Calu3 (cell line): ENCODE data around the gene PEX6. TPM values are rescaled to one million over a fixed set of nuclear protein-coding genes. Genes with fewer than 3 reads are reported as not detected.

Experiments used
- BruUV-seq: library from RNA; stranded (reverse); fragments of 400-500 nt; replicated peaks from 2 replicates; lab custom pipeline; 2021; lab: Mats Ljungman, UMichigan
- CTCF ChIA-PET: fragments of 300-600 bp; sonication (Branson Sonifier 250); formaldehyde crosslinking; loops from one replicate; lab custom pipeline; 2022; ENCODE audit warnings: antibody characterized with exemption; lab: Charles Lee
- DNase-seq: peaks from one replicate; pipeline ENCODE4 v3.0.0; 2022
- H3K27ac Mint-ChIP-seq: one replicate; pipeline ENCODE4 v1.8.0; 2022; ENCODE audit warnings: mixed read lengths; ENCODE audit not compliant: unreplicated experiment
- H3K27me3 Mint-ChIP-seq: one replicate; pipeline ENCODE4 v1.8.0; 2022; ENCODE audit warnings: mixed read lengths; ENCODE audit not compliant: unreplicated experiment
- H3K36me3 Mint-ChIP-seq: one replicate; pipeline ENCODE4 v1.8.0; 2022; ENCODE audit warnings: mild to moderate bottlenecking, moderate library complexity, mixed read lengths; ENCODE audit not compliant: insufficient read depth, unreplicated experiment
- H3K4me1 Mint-ChIP-seq: one replicate; pipeline ENCODE4 v1.8.0; 2022; ENCODE audit warnings: mild to moderate bottlenecking, low read depth, mixed read lengths; ENCODE audit not compliant: unreplicated experiment
- H3K4me3 Mint-ChIP-seq: one replicate; pipeline ENCODE4 v1.8.0; 2022; ENCODE audit warnings: mild to moderate bottlenecking, low read depth, moderate library complexity, mixed read lengths; ENCODE audit not compliant: unreplicated experiment
- H3K9me3 Mint-ChIP-seq: one replicate; pipeline ENCODE4 v1.8.0; 2022; ENCODE audit warnings: low read depth, mixed read lengths; ENCODE audit not compliant: unreplicated experiment
- CTCF ChIP-seq: fragments of 200-600 bp; IDR thresholded peaks from one replicate; pipeline ENCODE4 v1.8.0; 2022; ENCODE audit warnings: antibody characterized with exemption; ENCODE audit not compliant: unreplicated experiment
- intact Hi-C: fragments of 100-400 bp; cut with micrococcal nuclease; formaldehyde crosslinking; loops from one replicate; pipeline ENCODE4 v1.10.0; 2022; ENCODE audit not compliant: unreplicated experiment
- total RNA-seq: library from RNA; stranded (reverse); gene quantifications from 2 replicates; pipeline ENCODE4 v1.2.3, GENCODE V29; 2022

PEX6 gene
- total RNA-seq, 1 experiment from 2014 or later, result 27.8 TPM

DNA sequence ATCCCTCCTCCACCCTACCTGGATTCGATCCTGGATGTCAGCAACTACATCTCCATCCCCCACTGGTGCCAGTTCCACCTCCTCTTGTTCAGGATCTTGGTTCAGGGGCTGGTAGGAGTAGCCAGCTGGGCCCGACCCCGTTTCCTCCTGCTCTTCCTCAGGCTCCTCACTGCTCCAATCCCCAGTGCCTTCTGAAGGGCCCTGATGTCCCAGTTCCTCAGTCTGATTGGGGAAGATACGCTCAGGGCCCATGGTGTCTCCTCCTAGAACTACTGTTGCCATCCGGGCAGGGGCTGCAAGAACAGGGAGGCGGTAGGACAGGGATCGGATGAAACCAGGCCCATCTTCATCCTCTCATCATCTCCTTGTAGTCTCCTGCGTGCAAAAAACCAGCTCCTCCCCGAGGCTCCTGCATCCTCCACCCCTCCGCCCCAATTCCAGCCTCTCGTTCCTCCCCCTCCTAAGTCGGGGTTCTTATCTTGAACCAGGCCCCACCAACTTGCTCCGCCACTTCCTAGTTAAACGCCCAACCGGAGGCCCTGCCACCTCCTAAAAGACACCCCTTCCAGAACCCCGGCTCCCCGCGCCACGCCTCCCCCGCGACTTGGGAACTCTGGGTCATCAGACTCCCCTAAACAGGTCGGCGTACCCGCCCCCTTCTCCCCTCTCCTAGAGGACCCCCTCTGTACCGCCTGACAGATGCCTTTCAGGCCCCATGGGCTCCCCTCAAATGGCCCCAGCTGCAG, 34.3 kb upstream of the PEX6 start:
- no peaks in the 10 kb centered on the region for H3K9me3 Mint-ChIP-seq
- H3K27ac Mint-ChIP-seq, result peak overlapping the region; percentile 85
- H3K27me3 Mint-ChIP-seq, result no peaks in the 10 kb centered on the region
- no peak for TF ChIP-seq CTCF
- peaks cover 28% of the 10 kb centered on the region for H3K4me1 Mint-ChIP-seq
- intact Hi-C loops, result loop anchor here (2.0 kb wide), 1 partner anchor 16 kb away; no protein-coding TSS in a partner anchor
- no peak for DNase-seq
- no TSS peak for BruUV-seq
- peaks cover 30% of the 10 kb centered on the region for H3K36me3 Mint-ChIP-seq
- peak overlapping the region; percentile 97 for H3K4me3 Mint-ChIP-seq
- CTCF ChIA-PET, result interaction anchor here (0.7 to 2.8 kb wide), 9 partner anchors 10 to 169 kb away, joined by 3 to 15 read pairs (median 4); partner anchors contain the start of genes CUL7, CUL9, KLC4 and MRPL2

GRCh38 chr6:43012364-43012763, 33.4 kb upstream of the PEX6 start:
- peaks cover 28% of the 10 kb centered on the region for H3K4me1 Mint-ChIP-seq
- H3K36me3 Mint-ChIP-seq, result peaks cover 30% of the 10 kb centered on the region
- TF ChIP-seq CTCF, result no peak
- no TSS peak for BruUV-seq
- no peak overlapping the region for H3K27ac Mint-ChIP-seq
- no peak for DNase-seq
- peak overlapping the region; percentile 97 for H3K4me3 Mint-ChIP-seq
- no peaks in the 10 kb centered on the region for H3K27me3 Mint-ChIP-seq
- intact Hi-C loops, result loop anchor here (2.0 kb wide), 1 partner anchor 16 kb away; no protein-coding TSS in a partner anchor
- CTCF ChIA-PET, result interaction anchor here (0.8 to 2.8 kb wide), 2 partner anchors 131 to 170 kb away, joined by 3 to 15 read pairs; partner anchors contain the start of gene CUL9
- H3K9me3 Mint-ChIP-seq, result no peaks in the 10 kb centered on the region

GRCh38 chr6:43011207-43011606, 32.2 kb upstream of the PEX6 start:
- no peak for TF ChIP-seq CTCF
- Mint-ChIP-seq H3K27me3 (no peaks in the 10 kb centered on the region), H3K9me3 (no peaks in the 10 kb centered on the region), H3K4me1 (peaks cover 28% of the 10 kb centered on the region), H3K27ac (no peak overlapping the region), H3K4me3 (no peak overlapping the region), H3K36me3 (peaks cover 36% of the 10 kb centered on the region)
- no peak for DNase-seq
- CTCF ChIA-PET, result interaction anchor here (0.6 to 1.4 kb wide), 3 partner anchors 10 to 292 kb away, joined by 3 to 6 read pairs (median 5); no protein-coding TSS in a partner anchor
- intact Hi-C loops, result no loop called here
- BruUV-seq, result no TSS peak

- H3K4me3 Mint-ChIP-seq, result no peak overlapping the region
- peak; percentile 68 for DNase-seq
- H3K27ac Mint-ChIP-seq, result no peak overlapping the region
- no TSS peak for BruUV-seq
- no peaks in the 10 kb centered on the region for H3K27me3 Mint-ChIP-seq
- peaks cover 32% of the 10 kb centered on the region for H3K36me3 Mint-ChIP-seq
- peak; percentile 68 for TF ChIP-seq CTCF
- no peaks in the 10 kb centered on the region for H3K9me3 Mint-ChIP-seq
- H3K4me1 Mint-ChIP-seq, result peaks cover 19% of the 10 kb centered on the region
- intact Hi-C loops, result loop anchor here (2.0 kb wide), 1 partner anchor 134 kb away; no protein-coding TSS in a partner anchor
- CTCF ChIA-PET, result interaction anchor here (1.0 kb wide), 1 partner anchor 25 kb away, joined by 3 read pairs; the partner anchor contains the start of gene PPP2R5D
Measured at GRCh38 chr6:43009124-43009523, 30.1 kb upstream of the PEX6 start.
